Measurements from ENCODE around the gene FOXP4.

The FOXP4 gene

GRCh38 chr6:41623330-41623729 is 77.1 kb downstream of the FOXP4 start:
- Histone ChIP-seq H2AFZ (no peak overlapping the region), H3K9ac (no peak overlapping the region), H3K4me2 (ENCODE audit: low read length) (no peak overlapping the region), H3K4me1 (no peaks in the 10 kb centered on the region), H3K36me3 (ENCODE audit: control insufficient read depth, insufficient read depth, low read length) (no peaks in the 10 kb centered on the region), H3K27ac (no peak overlapping the region), H3K79me2 (no peaks in the 10 kb centered on the region), H3K4me3 (ENCODE audit: low read depth, low read length) (no peak overlapping the region), H3K27me3 (ENCODE audit: control insufficient read depth, insufficient read depth, low read length) (no peaks in the 10 kb centered on the region), H3K9me3 (ENCODE audit: control insufficient read depth, low read length) (no peaks in the 10 kb centered on the region)
- no peak for TF ChIP-seq CTCF (IDR thresholded peaks at IDR 0.05)

DNA sequence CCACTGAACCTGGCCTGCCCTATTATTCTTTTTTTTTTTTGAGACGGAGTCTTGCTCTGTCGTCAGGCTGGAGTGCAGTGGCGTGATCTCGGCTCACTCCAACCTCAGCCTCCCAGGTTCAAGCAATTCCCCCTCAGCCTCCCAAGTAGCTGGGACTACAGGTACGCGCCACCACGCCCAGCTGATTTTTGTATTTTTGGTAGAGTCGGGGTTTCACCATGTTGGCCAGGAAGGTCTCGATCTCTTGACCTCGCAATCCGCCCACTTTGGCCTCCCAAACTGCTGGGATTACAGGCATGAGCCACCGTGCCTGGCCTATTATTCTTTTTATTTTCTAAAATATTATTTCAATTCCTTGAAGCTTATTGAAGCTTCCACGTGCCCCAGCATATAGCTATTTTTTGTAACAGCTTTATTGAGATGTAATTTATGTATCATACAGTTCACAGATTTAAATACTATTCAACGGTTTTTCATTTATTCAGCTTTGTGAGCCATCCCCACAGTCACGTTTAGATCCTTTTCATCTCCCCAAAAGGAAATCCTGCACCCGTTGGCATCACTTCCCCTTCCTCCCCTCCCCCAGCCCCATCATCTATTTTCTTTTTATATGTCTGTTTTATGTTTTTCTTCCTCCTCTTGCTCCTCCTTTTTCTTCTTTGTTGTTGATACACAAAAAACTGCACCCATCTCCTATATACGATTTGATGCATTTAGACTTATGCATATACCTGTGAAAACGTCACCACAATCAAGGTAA is 78.6 kb downstream of the FOXP4 start:
- Histone ChIP-seq H2AFZ (no peak overlapping the region), H3K27me3 (ENCODE audit: control insufficient read depth, insufficient read depth, low read length) (no peaks in the 10 kb centered on the region), H3K4me2 (ENCODE audit: low read length) (no peak overlapping the region), H3K4me1 (no peaks in the 10 kb centered on the region), H3K9me3 (ENCODE audit: control insufficient read depth, low read length) (no peaks in the 10 kb centered on the region), H3K4me3 (ENCODE audit: low read depth, low read length) (no peak overlapping the region), H3K36me3 (ENCODE audit: control insufficient read depth, insufficient read depth, low read length) (no peaks in the 10 kb centered on the region), H3K79me2 (no peaks in the 10 kb centered on the region), H3K27ac (no peak overlapping the region), H3K9ac (no peak overlapping the region)
- no peak for TF ChIP-seq CTCF (IDR thresholded peaks at IDR 0.05)

DNA sequence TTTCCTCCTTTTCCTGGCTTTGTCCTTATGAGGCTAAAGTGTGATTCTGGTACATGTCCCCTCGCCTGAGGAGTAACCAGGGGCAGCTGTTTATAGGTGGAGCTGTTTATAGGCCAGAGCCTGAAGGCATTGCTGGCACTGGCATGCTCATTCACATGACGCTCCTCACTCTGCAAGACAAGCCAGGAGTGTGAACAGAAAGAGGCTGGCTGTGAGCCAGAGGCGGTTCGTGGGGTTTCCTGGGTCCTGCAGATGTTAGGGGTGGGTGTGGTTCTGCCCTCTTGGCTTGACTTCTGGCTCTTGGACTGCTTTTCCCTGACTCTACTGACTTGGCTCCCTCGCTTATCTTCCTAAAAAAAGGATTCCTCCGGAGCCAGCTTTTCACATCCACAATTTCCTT is 79.3 kb downstream of the FOXP4 start:
- H2AFZ ChIP-seq, result no peak overlapping the region
- H3K4me1 ChIP-seq, result no peaks in the 10 kb centered on the region
- no peak overlapping the region for H3K4me3 ChIP-seq (ENCODE audit: low read depth, low read length)
- no peaks in the 10 kb centered on the region for H3K27me3 ChIP-seq (ENCODE audit: control insufficient read depth, insufficient read depth, low read length)
- no peak for TF ChIP-seq CTCF (IDR thresholded peaks at IDR 0.05)
- H3K9ac ChIP-seq, result no peak overlapping the region
- no peak overlapping the region for H3K4me2 ChIP-seq (ENCODE audit: low read length)
- no peaks in the 10 kb centered on the region for H3K79me2 ChIP-seq
- H3K36me3 ChIP-seq (ENCODE audit: control insufficient read depth, insufficient read depth, low read length), result no peaks in the 10 kb centered on the region
- no peak overlapping the region for H3K27ac ChIP-seq
- H3K9me3 ChIP-seq (ENCODE audit: control insufficient read depth, low read length), result no peaks in the 10 kb centered on the region

DNA sequence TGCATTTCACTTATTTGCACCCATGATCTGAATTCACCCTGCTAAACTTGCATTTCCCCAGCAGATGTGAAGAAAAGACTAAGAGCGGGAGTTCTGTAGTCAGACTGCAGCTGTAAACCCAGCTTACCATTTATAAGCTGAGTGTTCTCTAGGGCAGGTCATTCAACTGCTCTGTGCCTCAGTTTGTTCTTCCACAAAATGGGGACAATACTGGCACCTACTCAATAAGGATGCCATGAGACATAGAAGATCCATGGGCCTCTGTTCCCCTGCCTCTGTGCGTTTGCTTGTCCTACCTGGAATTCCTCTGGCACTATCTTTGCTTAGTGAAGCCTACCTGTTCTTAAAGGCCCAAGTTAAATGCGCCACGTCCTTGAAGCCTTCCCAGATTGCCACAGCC is 79.8 kb downstream of the FOXP4 start:
- Histone ChIP-seq H3K4me3 (ENCODE audit: low read depth, low read length) (no peak overlapping the region), H2AFZ (no peak overlapping the region), H3K4me1 (no peaks in the 10 kb centered on the region), H3K4me2 (ENCODE audit: low read length) (no peak overlapping the region), H3K27me3 (ENCODE audit: control insufficient read depth, insufficient read depth, low read length) (no peaks in the 10 kb centered on the region), H3K27ac (no peak overlapping the region), H3K9me3 (ENCODE audit: control insufficient read depth, low read length) (no peaks in the 10 kb centered on the region), H3K79me2 (no peaks in the 10 kb centered on the region), H3K9ac (no peak overlapping the region), H3K36me3 (ENCODE audit: control insufficient read depth, insufficient read depth, low read length) (no peaks in the 10 kb centered on the region)
- no peak for TF ChIP-seq CTCF (IDR thresholded peaks at IDR 0.05)

DNA sequence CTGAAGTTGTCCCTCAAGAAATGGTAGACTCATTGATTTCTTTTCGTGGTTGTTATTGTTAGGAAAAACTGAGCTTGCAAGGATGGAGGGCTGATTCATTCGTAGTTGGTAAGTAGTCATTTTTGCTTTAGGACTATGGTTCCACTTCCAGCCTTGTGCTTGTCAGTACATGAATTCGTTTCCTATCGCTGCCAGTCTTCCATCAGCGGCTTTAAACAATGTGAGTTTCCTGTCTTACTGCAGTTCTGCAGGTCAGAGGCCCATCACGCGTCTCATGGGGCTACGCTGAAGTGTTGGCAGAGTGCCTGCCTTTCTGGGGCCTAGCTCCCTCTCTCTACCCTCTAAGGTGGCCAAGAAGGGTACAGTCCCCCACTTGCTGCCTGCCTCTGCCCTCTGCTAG is 80.7 kb downstream of the FOXP4 start:
- Histone ChIP-seq H3K4me1 (no peaks in the 10 kb centered on the region), H3K36me3 (ENCODE audit: control insufficient read depth, insufficient read depth, low read length) (no peaks in the 10 kb centered on the region), H3K4me3 (ENCODE audit: low read depth, low read length) (no peak overlapping the region), H3K4me2 (ENCODE audit: low read length) (no peak overlapping the region), H3K79me2 (no peaks in the 10 kb centered on the region), H3K9ac (no peak overlapping the region), H3K27me3 (ENCODE audit: control insufficient read depth, insufficient read depth, low read length) (no peaks in the 10 kb centered on the region), H3K9me3 (ENCODE audit: control insufficient read depth, low read length) (no peaks in the 10 kb centered on the region), H3K27ac (no peak overlapping the region), H2AFZ (no peak overlapping the region)
- no peak for TF ChIP-seq CTCF (IDR thresholded peaks at IDR 0.05)

Measured in parathyroid adenoma (tissue), 2 donors.